GM23248 (cell line): ENCODE results near the gene ST6GALNAC3. TPM values are rescaled to one million over a fixed set of nuclear protein-coding genes. Genes with fewer than 3 reads are reported as not detected.

Experiments used
- DNase-seq: peaks from one replicate; pipeline ENCODE4 v3.0.0-alpha.2; 2015
- H2AFZ ChIP-seq: fragments of 200-600 bp; sonication (generic); 2 replicates; pipeline ENCODE4 v1.6.1; 2016; ENCODE audit warnings: antibody characterized with exemption
- H3F3A ChIP-seq: fragments of 200-600 bp; sonication (generic); 2 replicates; pipeline ENCODE4 v1.6.1; 2016; ENCODE audit warnings: mild to moderate bottlenecking, antibody characterized with exemption, mixed run types; ENCODE audit not compliant: insufficient read depth
- H3K27ac ChIP-seq: fragments of 200-600 bp; sonication (generic); 2 replicates; pipeline ENCODE4 v1.5.1; 2016; ENCODE audit warnings: mild to moderate bottlenecking
- H3K27me3 ChIP-seq: fragments of 200-600 bp; sonication (generic); replicated peaks from 2 replicates; pipeline ENCODE4 v1.6.1; 2016; ENCODE audit warnings: mild to moderate bottlenecking; ENCODE audit not compliant: insufficient read depth
- H3K36me3 ChIP-seq: fragments of 200-600 bp; sonication (generic); 2 replicates; pipeline ENCODE4 v1.6.1; 2016; ENCODE audit warnings: low read depth, mild to moderate bottlenecking
- H3K4me1 ChIP-seq: fragments of 200-600 bp; sonication (generic); 2 replicates; pipeline ENCODE4 v1.6.1; 2016; ENCODE audit warnings: mild to moderate bottlenecking; ENCODE audit not compliant: insufficient read depth
- H3K4me2 ChIP-seq: fragments of 200-600 bp; sonication (generic); one replicate; pipeline ENCODE4 v1.6.1; 2016; ENCODE audit warnings: mild to moderate bottlenecking; ENCODE audit not compliant: unreplicated experiment
- H3K4me3 ChIP-seq: fragments of 200-600 bp; sonication (generic); 2 replicates; pipeline ENCODE4 v1.5.1; 2016; ENCODE audit warnings: mild to moderate bottlenecking
- H3K79me2 ChIP-seq: fragments of 200-600 bp; sonication (generic); 2 replicates; pipeline ENCODE4 v1.6.1; 2016; ENCODE audit warnings: mild to moderate bottlenecking; ENCODE audit not compliant: insufficient read depth
- H3K9ac ChIP-seq: fragments of 200-600 bp; sonication (generic); 2 replicates; pipeline ENCODE4 v1.6.1; 2016; ENCODE audit warnings: mild to moderate bottlenecking
- H3K9me2 ChIP-seq: fragments of 200-600 bp; sonication (generic); 2 replicates; pipeline ENCODE4 v1.6.1; 2016; ENCODE audit warnings: mixed run types, mild to moderate bottlenecking, moderate library complexity; ENCODE audit not compliant: insufficient read depth
- H3K9me3 ChIP-seq: fragments of 200-600 bp; sonication (generic); one replicate; pipeline ENCODE4 v1.6.1; 2017; ENCODE audit warnings: low read depth
- H4K20me1 ChIP-seq: fragments of 200-600 bp; sonication (generic); 2 replicates; pipeline ENCODE4 v1.6.0; 2016; ENCODE audit not compliant: insufficient read depth
- EZH2 ChIP-seq: fragments of 200-600 bp; sonication (generic); IDR thresholded peaks from 2 replicates; pipeline ENCODE4 v1.6.1; 2018; ENCODE audit warnings: antibody characterized with exemption, mild to moderate bottlenecking; ENCODE audit not compliant: insufficient read depth, poor library complexity, severe bottlenecking
- EZH2phosphoT487 ChIP-seq: fragments of 200-600 bp; sonication (generic); IDR thresholded peaks from 2 replicates; pipeline ENCODE4 v1.6.1; 2018; ENCODE audit warnings: antibody characterized with exemption, moderate library complexity, mild to moderate bottlenecking, low read depth; ENCODE audit not compliant: insufficient read depth
- WGBS, 2 experiments: methylation state at CpG; one replicate each; pipeline ENCODE4 v1.1.6; 2015 to 2017; ENCODE audit warnings: low lambda C conversion rate in 2 of 2, low coverage in 1 of 2; ENCODE audit errors: missing lambda C conversion rate in 2 of 2; 5-methylcytosine and 5-hydroxymethylcytosine counted together
- in situ Hi-C: fragments of 300-500 bp; cut with MboI; formaldehyde crosslinking; loops from 2 replicates; pipeline ENCODE4 v1.15.0; 2020
- polyA plus RNA-seq: library from polyadenylated mRNA; unstranded; fragments of >200 nt; fragmentation: Nextera tagmentation; extraction: Ambion mirVana; gene quantifications from 2 replicates; pipeline ENCODE4 v1.2.1, GENCODE V29; 2016
- total RNA-seq: library from RNA; depleted of rRNA; stranded (reverse); fragments of >200 nt; shearing (Covaris generic); gene quantifications from 2 replicates; pipeline ENCODE4 v1.2.3, GENCODE V29; 2014

Gene ST6GALNAC3
- total and polyA plus RNA-seq, 2 experiments from 2014 or later: not detected

DNA sequence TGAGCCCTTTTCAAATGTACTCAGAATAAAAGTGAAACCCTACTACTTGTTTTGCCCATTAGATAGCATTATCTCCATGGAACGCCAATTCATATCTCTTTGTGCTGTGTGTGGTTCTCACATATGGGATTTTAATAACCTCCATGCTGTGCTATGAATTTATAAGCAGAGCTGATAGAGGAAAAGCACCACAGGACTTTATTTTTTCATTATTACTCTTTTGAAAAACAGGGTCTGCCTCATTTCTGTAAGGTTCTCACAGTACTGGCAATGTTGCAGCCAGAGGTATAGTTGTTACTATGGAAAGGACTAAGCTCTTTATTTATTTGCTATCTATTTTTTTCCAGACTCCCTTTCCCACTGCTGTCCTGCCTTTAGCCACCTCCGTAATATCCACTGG is 313.7 kb downstream of the ST6GALNAC3 start:
- in situ Hi-C loops: no loop called here

DNA sequence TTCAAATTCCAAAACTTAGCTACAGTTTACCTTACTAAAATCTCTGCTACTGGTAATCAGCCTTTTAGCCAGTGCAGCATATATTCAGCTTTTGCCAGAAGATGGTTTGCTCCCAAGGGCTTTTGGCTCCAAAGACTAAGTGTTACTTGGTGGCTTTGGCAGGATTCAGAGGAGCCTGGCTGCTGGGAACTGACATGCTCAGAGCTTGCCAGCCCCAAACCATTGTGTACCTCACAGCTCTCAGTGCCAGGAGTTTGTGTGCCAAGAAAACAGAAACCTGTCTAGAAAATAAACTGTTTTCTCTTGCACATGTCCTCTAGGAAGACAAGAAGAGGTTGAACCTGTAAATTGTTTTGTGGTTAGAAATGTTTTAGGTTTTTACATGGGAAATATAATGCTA is 315.9 kb downstream of the ST6GALNAC3 start:
- Histone ChIP-seq H3K36me3 (no peaks in the 10 kb centered on the region), H4K20me1 (no peaks in the 10 kb centered on the region), H3K27me3 (no peaks in the 10 kb centered on the region), H3K27ac (no peak overlapping the region), H3K4me2 (no peak overlapping the region), H3K9ac (no peak overlapping the region), H2AFZ (no peak overlapping the region), H3K79me2 (no peaks in the 10 kb centered on the region), H3K9me3 (no peaks in the 10 kb centered on the region), H3F3A (no peaks in the 10 kb centered on the region), H3K9me2 (no peaks in the 10 kb centered on the region), H3K4me3 (no peak overlapping the region), H3K4me1 (no peaks in the 10 kb centered on the region)
- in situ Hi-C loops: no loop called here
- TF ChIP-seq EZH2 (no peak), EZH2phosphoT487 (no peak)
- DNase-seq: no peak

More for the DNA sequence above, 313.7 kb downstream of the ST6GALNAC3 start:
- Histone ChIP-seq H3K79me2 (no peaks in the 10 kb centered on the region), H3K9me3 (no peaks in the 10 kb centered on the region), H3K4me2 (no peak overlapping the region), H3K4me3 (no peak overlapping the region), H2AFZ (no peak overlapping the region), H3K9me2 (no peaks in the 10 kb centered on the region), H3K4me1 (no peaks in the 10 kb centered on the region), H4K20me1 (no peaks in the 10 kb centered on the region), H3K27me3 (no peaks in the 10 kb centered on the region), H3K27ac (no peak overlapping the region), H3F3A (no peaks in the 10 kb centered on the region), H3K9ac (no peak overlapping the region), H3K36me3 (no peaks in the 10 kb centered on the region)
- TF ChIP-seq EZH2: no peak
- TF ChIP-seq EZH2phosphoT487: no peak
- no peak for DNase-seq
- WGBS, 2 experiments: 51 to 57% methylated on average over 2 of the region's 2 CpGs

DNA sequence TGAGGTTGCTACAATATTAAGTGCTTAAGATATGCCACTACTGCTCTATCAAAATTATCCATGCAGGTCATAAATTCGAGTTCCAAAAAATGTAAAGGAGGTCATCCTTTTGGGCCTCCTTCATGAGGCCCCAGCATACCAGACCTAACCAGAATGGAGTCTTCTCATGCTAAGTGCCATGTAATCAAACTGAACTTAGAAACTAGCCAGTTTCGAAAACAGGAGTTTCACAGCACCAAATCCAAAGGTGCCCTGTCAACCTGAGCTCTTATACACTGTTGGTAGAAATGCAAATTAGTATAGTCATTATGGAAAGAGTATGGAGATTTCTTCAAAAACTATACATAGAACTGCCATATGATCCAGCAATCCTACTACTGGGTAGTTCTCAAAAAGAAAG is 320.5 kb downstream of the ST6GALNAC3 start:
- H3K9me2 ChIP-seq: no peaks in the 10 kb centered on the region
- no peaks in the 10 kb centered on the region for H3K79me2 ChIP-seq
- no peaks in the 10 kb centered on the region for H3K36me3 ChIP-seq
- TF ChIP-seq EZH2 (no peak), EZH2phosphoT487 (no peak)
- 29 to 49% methylated on average over 2 of the region's 2 CpGs for WGBS, 2 experiments
- in situ Hi-C loops: no loop called here
- no peaks in the 10 kb centered on the region for H3K4me1 ChIP-seq
- no peaks in the 10 kb centered on the region for H3F3A ChIP-seq
- no peaks in the 10 kb centered on the region for H3K9me3 ChIP-seq
- no peak overlapping the region for H3K27ac ChIP-seq
- no peaks in the 10 kb centered on the region for H4K20me1 ChIP-seq
- DNase-seq: no peak
- no peak overlapping the region for H2AFZ ChIP-seq
- no peak overlapping the region for H3K9ac ChIP-seq
- no peak overlapping the region for H3K4me3 ChIP-seq
- H3K27me3 ChIP-seq: no peaks in the 10 kb centered on the region
- H3K4me2 ChIP-seq: no peak overlapping the region

- Histone ChIP-seq H2AFZ (no peak overlapping the region), H3K9ac (no peak overlapping the region), H3F3A (no peaks in the 10 kb centered on the region), H4K20me1 (no peaks in the 10 kb centered on the region), H3K9me2 (no peaks in the 10 kb centered on the region), H3K79me2 (no peaks in the 10 kb centered on the region), H3K4me2 (no peak overlapping the region), H3K4me1 (no peaks in the 10 kb centered on the region), H3K27me3 (no peaks in the 10 kb centered on the region), H3K27ac (no peak overlapping the region), H3K36me3 (no peaks in the 10 kb centered on the region), H3K9me3 (no peaks in the 10 kb centered on the region), H3K4me3 (no peak overlapping the region)
- in situ Hi-C loops: no loop called here
- TF ChIP-seq EZH2phosphoT487 (no peak), EZH2 (no peak)
- 69 to 80% methylated on average over 2 of the region's 2 CpGs for WGBS, 2 experiments
- no peak for DNase-seq
Measured at GRCh38 chr1:76402128-76402527, 327.6 kb downstream of the ST6GALNAC3 start.

DNA sequence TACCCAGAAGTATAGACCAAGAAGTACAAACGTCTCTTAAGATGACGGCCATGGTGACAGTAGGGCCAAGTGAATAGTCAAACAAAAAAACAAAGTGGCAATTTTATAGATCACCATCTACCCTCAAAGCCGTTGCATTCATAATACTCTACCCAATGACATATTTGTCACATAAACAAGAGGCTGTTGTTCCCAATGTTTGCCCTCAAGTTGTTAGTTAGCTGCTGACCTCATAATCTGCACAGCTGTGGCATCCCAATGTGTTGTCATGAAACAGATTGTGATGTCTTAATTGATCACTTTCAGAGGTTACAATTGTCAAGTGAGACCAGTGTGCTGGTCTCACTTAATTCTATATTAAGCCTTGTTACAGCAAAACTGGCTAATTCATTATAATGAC is 333.8 kb downstream of the ST6GALNAC3 start:
- H3K36me3 ChIP-seq: no peaks in the 10 kb centered on the region
- H3K9ac ChIP-seq: no peak overlapping the region
- 58 to 69% methylated on average over 3 of the region's 3 CpGs for WGBS, 2 experiments
- H3K4me3 ChIP-seq: no peak overlapping the region
- no peaks in the 10 kb centered on the region for H4K20me1 ChIP-seq
- no peaks in the 10 kb centered on the region for H3K4me1 ChIP-seq
- H3K27me3 ChIP-seq: no peaks in the 10 kb centered on the region
- H3K4me2 ChIP-seq: no peak overlapping the region
- no peaks in the 10 kb centered on the region for H3K9me2 ChIP-seq
- TF ChIP-seq EZH2phosphoT487 (no peak), EZH2 (no peak)
- H3K27ac ChIP-seq: no peak overlapping the region
- H3F3A ChIP-seq: no peaks in the 10 kb centered on the region
- H3K79me2 ChIP-seq: no peaks in the 10 kb centered on the region
- H2AFZ ChIP-seq: no peak overlapping the region
- in situ Hi-C loops: no loop called here
- DNase-seq: no peak
- H3K9me3 ChIP-seq: no peaks in the 10 kb centered on the region
